HG03469 (cell line): ENCODE results near the gene KRT25.

Experiments
- ATAC-seq: cut with Tn5 transposase; IDR thresholded peaks from one replicate; pipeline ENCODE4 v1.9.1; 2021; ENCODE audit warnings: mild to moderate bottlenecking, moderate library complexity, moderate number of reproducible peaks; ENCODE audit not compliant: unreplicated experiment

The KRT25 gene, protein sequence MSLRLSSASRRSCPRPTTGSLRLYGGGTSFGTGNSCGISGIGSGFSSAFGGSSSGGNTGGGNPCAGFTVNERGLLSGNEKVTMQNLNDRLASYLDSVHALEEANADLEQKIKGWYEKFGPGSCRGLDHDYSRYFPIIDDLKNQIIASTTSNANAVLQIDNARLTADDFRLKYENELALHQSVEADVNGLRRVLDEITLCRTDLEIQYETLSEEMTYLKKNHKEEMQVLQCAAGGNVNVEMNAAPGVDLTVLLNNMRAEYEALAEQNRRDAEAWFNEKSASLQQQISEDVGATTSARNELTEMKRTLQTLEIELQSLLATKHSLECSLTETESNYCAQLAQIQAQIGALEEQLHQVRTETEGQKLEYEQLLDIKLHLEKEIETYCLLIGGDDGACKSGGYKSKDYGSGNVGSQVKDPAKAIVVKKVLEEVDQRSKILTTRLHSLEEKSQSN

GRCh38 chr17:40755231-40755630 lies at the start of gene KRT25:
Gene KRT25 (minus strand): TSS chr17:40755331. CDS start chr17:40755271, 60 bp downstream.
- ATAC-seq: no peak

DNA sequence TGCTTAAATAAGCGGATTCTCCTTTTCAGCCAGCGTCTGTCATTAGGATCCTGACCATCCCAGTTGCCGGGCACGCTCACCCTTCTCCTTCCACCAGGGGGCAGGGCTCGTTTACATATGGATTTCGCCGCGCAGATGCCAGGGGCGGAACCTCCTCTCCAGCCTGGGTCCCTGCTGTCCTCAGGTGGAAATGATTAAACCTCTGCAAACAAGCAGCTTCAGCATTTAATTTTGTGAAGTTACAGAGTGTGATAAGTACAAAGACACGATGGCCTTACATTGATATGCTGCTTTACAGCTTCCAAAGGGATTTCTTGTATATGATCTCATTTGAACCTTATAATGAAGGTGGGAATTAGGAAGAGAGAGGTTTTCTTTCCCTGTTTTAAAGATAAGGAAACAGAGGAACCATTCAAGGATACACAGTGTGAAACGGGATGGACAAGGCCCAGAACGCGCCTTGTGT lies 48.5 kb upstream of the KRT25 start:
- ATAC-seq: no peak

GRCh38 chr17:40801157-40801556 lies 46.0 kb upstream of the KRT25 start:
- no peak for ATAC-seq

GRCh38 chr17:40800381-40800780 lies 45.2 kb upstream of the KRT25 start:
- ATAC-seq: no peak

DNA sequence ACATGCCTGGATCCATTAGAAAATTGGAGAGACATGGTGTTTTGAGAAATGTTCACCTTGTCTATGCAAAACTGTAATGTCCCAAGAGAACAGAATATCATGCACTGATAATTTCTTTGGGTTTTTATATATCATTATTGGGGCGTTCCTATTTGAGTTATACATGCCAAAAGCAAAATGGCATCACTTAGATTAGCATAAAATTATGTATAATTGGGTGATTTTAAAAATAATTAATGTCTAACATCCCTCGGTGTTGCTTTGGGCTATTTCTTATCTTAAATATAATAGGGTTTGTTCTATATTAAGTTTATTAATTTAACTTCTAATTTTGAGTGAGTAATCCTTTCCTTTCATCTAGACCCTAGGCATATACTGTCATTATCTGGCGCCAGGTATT lies 44.7 kb upstream of the KRT25 start, which contains the start of gene KRT28:
Gene KRT28 (minus strand): TSS at position 101 of the 400 bp plus-strand sequence. CDS start 66 bp downstream, at position 35.
- no peak for ATAC-seq

GRCh38 chr17:40796846-40797245 lies 41.7 kb upstream of the KRT25 start:
- ATAC-seq: no peak

DNA sequence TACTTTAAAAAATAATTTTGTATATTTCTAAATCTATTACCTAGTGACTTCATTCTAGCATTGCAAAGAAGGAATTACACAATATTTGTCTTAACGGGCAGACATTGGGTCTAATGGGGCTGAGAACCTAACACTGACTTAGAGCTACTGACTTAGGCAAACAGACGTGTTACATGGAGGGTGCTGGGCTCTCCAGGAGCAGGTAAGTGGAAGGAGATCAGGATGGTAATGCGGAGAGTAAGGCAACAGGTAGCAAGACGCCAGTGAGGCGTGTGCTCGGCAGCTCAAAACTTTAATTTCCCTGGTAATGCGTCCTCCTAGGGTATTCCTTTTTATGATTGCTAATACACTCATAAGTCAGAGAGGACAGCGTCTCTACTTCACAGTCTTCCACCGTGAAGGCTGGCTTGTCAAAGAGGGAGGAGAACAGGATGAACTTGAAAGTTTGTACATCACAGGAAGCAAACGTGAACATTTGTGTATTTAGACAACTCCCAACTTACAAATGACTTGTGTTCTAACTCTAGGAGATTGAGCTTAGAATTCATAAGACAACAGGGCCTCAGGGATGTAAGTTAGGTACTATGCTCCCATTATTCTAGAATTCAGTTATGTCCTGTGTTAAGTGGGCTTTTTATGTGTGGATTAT lies 40.0 kb upstream of the KRT25 start:
- no peak for ATAC-seq

GRCh38 chr17:40794466-40794865 lies 39.3 kb upstream of the KRT25 start:
- ATAC-seq: no peak

DNA sequence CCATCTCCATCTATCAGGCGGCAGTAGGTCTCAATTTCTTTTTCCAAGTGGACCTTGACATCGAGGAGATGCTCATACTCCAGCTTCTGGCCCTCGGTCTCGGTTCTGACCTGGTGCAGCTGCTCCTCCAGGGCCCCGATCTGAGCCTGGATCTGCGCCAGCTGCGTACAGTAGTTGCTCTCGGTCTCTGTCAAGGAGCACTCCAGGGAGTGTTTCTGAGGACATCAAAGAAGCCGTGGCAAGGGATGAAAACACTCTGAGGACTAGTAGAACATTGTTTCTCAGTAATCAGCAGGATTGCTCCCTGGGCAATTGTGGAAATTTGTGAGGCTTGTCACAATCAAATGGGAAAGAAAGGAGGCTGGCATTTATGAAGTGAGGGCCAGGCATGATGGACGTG lies 38.7 kb upstream of the KRT25 start:
- no peak for ATAC-seq

DNA sequence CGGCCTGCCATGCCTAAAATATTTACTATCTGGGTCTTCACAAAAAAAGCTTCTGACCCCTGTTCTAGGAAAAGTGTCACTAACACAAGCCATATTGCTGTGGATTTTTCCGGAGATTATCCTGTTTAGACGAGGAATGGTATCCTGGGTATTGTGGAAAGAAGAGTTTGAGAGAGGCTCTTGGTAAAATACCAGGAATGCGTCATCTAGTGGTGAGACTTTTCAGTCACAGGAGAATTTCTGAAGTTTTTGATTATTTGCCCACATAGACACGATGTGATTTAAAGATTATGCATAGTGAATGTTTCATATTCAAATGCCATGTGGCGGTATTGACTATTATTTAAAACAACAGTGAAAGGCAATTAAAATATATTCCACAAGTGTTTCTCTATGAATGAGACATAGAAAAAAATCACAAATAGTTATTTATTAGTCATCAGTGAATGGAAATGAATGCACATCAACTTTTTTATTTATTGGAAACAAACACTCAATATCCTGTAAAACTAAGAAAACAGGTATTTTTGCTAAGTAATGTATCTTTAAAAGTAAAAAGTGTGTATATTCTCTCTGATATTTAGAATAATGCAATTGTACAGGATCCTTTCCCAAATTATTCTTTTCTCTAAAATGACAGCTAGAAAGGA lies 36.8 kb upstream of the KRT25 start:
- ATAC-seq: no peak

- ATAC-seq: no peak
Observed at GRCh38 chr17:40791111-40791510, 36.0 kb upstream of the KRT25 start.

DNA sequence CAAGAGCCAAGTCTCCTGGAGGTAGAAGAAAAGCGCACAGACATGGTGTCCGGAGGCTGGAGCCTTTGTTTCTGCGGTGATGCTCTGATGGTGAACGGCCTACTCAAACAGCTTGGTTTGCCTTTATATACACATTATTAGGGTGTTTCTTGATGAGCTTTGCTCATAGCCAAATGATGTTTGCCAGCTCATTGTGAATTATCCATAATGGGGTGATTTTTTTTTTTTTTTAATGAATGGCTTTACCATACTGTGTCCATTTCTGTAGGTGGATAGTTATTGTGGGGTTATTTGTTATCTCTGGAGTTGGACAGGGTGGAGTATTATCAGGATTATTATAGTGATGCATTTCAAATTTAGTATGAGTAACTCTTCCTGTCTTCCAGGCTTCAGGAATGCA lies 27.3 kb upstream of the KRT25 start, which contains the start of gene KRT27:
Gene KRT27 (minus strand): TSS at position 101 of the 400 bp plus-strand sequence. CDS start 57 bp downstream, at position 44.
- ATAC-seq: no peak

DNA sequence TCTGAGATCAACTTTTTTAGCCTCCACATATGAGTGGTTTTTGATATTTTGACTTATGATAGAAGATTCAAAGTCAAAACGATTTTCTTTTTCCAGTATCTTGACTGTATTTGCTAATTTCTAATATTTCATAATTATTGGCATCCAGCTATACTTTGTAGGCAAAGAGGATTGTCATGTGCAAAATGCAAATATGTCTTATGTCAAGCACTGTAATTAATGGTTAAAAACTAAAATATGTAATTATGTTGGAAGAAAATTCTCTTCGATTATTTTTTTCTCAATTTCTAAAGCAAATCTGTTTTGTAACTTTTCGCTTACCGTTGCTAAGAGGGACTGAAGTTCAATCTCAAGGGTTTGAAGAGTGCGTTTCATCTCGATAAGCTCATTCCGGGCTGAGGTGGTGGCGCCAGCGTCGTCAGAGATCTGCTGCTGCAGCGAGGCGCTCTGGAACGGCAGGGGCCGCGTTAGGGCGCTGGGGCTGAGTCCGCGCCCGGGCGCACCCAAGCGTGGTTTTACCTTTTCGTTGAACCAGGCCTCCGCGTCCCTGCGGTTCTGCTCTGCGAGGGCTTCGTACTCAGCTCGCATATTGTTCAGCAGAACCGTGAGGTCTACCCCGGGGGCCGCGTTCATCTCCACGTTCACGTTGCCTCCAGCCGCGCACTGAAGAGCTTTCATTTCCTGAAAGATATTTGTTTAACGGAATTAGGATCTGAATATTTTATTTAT lies 24.2 kb upstream of the KRT25 start:
- no peak for ATAC-seq

DNA sequence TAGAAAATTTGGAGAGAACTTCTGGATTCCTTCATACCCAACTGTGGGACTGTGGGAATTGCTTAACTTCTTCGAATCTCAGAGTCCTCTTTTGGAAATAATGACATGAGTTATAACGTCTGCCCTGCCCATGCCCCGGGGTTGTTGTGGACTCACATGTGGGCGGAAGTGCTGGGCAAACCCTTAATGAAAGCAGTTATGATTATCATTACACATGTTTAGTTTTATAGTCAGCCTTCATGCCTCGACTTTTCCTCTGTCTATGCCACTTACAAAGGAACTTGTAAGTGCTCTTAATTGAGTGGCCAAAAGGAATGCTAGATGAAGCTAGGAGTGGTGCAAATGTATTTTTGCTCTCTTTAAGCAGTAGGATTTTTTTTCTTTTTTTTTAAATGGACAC lies 23.3 kb upstream of the KRT25 start:
- no peak for ATAC-seq

DNA sequence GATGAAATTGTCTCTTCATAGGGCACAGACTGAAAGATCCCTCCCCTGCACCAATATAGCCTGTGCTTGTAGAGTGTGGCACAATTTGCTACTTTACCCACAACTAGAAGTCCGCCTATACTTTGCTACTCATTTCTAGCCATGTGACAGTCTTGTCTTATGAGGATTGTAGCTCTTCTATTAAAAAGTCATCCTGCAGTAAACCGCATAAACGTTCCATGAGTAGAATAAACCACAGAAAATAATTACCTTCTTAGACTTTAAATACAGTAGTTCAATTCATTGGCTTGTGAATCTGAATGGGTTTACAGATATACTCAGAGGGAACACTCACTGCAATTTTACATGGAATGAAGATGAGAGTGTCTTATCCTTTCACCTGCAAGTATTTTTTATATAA lies 22.8 kb upstream of the KRT25 start:
- ATAC-seq: no peak

GRCh38 chr17:40777459-40777858 lies 22.3 kb upstream of the KRT25 start:
- no peak for ATAC-seq

- ATAC-seq: no peak
Observed at GRCh38 chr17:40775945-40776344, 20.8 kb upstream of the KRT25 start.

GRCh38 chr17:40772101-40772500 lies 17.0 kb upstream of the KRT25 start, which contains the start of gene KRT26:
Gene KRT26 (minus strand): TSS chr17:40772201. CDS start chr17:40772113, 88 bp downstream.
- ATAC-seq: no peak

- ATAC-seq: no peak
Observed at GRCh38 chr17:40765657-40766056, 10.5 kb upstream of the KRT25 start.

DNA sequence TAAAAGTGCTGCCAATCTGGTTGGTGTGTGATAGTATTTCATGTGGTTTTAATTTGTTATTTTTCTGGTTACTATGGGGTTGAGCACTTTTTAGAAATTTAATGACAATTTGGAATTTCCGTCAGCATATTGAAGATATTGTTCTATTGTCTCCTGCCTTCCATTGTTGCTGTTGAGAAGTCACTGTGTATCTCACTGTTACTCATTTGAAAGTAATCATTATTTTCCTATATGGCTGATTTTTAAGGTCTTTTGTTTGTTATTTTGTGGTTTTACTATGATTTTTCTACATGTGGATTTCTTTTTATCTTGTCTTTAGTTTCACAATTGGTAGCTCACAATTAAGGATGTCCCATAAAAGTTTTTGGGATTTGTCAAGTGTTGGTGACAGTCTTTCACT lies 8.6 kb upstream of the KRT25 start:
- ATAC-seq: no peak
